RWPE1 (cell line): Measurements from ENCODE around the gene MAEA.

ENCODE experiments used
- CTCF ChIA-PET: fragments of 350-600 bp; sonication (Branson Sonifier 250); formaldehyde crosslinking; extraction: SDS; loops from one replicate; lab custom pipeline; 2021; lab: Yijun Ruan, JAX
- POLR2A ChIA-PET: fragments of 400-600 bp; formaldehyde crosslinking; extraction: SDS; loops from one replicate; lab custom pipeline; 2020; ENCODE audit warnings: antibody characterized with exemption; ENCODE audit not compliant: low non-redundant PET; lab: Yijun Ruan, JAX
- DNase-seq: peaks from one replicate; pipeline ENCODE4 v3.0.0; 2012; ENCODE audit warnings: low spot score
- H3K27ac ChIP-seq: fragments of 450-650 bp; 2 replicates; pipeline ENCODE4 v1.5.1; 2017
- TF ChIP-seq, protein P1 (sequence below): fragments of 450-650 bp; conservative IDR thresholded peaks from 2 replicates; pipeline ENCODE4 v1.5.1; 2017; ENCODE audit warnings: low read depth, mild to moderate bottlenecking

Gene MAEA

DNA sequence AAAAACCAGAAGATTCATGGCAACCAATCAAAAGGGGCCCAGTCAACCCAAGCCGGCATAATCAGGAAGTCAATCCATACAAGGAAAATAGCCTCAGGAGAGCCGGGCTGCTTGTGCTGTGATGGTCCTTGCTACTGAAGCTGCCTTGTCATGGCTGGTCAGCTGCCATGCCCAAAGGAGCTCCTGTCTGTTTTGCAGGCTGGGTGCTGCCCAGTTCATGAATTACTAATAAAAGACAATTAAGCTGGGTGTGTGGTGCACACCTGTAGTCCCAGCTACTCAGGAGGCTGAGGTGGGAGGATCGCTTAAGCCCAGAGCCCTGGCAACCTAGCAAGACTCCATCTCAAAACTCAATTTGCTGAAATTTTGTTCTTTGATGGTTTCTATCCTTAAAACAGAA lies 24.7 kb upstream of the MAEA start:
- TF ChIP-seq, protein P1, sequence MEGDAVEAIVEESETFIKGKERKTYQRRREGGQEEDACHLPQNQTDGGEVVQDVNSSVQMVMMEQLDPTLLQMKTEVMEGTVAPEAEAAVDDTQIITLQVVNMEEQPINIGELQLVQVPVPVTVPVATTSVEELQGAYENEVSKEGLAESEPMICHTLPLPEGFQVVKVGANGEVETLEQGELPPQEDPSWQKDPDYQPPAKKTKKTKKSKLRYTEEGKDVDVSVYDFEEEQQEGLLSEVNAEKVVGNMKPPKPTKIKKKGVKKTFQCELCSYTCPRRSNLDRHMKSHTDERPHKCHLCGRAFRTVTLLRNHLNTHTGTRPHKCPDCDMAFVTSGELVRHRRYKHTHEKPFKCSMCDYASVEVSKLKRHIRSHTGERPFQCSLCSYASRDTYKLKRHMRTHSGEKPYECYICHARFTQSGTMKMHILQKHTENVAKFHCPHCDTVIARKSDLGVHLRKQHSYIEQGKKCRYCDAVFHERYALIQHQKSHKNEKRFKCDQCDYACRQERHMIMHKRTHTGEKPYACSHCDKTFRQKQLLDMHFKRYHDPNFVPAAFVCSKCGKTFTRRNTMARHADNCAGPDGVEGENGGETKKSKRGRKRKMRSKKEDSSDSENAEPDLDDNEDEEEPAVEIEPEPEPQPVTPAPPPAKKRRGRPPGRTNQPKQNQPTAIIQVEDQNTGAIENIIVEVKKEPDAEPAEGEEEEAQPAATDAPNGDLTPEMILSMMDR: no peak
- no peak for DNase-seq
- ChIA-PET POLR2A (no interaction called here), CTCF (no interaction called here)
- H3K27ac ChIP-seq: no peak overlapping the region

DNA sequence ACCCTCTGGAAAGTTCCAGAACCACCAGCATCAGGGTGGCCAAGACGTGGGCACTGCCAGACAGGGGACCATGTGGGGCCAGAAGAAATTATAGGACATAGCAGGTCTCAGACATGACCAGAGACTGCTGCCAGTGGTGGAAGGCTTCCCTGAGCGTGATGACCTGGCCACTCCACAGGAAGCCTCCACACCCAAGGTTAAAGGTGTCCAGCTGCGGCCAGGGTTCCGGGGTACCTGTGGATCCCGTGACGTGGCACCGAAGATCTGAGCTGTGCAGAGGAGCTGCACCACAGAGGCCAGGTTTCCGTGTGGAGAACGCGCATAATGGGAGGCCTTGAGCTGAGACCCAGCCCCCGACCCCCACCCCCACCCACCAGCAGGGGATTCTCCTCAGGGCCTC lies 24.3 kb upstream of the MAEA start:
- TF ChIP-seq, protein P1: no peak
- ChIA-PET POLR2A (no interaction called here), CTCF (no interaction called here)
- H3K27ac ChIP-seq: no peak overlapping the region
- DNase-seq: no peak

DNA sequence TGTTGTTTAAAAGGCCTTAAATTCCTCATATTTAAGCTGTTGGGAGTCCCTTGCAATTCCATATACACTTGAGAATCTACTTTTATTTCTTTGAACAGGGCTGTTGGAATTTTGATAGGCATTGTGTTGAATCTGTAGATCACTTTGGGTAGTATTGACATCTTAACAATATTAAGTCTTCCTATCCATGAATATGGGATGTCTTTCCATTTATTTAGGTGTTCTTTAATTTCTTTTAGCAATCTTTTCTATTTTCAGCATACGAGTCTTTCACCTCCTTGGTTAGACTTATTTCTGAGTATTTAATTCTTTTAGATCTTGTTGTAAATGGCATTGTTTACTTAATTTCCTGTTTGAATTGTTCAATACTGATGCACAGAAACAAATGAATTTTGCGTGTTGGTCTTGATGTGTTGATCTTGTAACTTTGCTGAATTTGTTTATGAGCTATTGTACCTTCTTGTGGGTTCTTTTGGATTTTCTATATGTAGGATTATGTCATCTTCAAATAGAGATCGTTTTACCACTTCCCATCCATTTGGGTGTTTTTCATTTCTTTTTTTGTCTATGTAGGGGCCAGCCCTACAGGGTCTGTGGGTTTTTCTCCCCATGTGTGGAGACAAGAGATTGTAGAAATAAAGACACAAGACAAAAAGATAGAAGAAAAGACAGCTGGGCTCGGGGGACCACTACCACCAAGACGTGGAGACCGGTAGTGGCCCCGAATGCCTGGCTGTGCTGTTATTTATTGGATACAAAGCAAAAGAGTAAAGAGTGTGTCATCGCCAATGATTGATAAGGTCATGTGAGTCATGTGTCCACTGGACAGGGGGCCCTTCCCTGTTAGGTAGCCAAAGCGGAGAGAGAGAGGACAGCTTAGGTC lies 22.6 kb upstream of the MAEA start:
- POLR2A ChIA-PET: no interaction called here
- H3K27ac ChIP-seq: no peak overlapping the region
- CTCF ChIA-PET: interaction anchor here (0.6 to 0.7 kb wide), 2 partner anchors 148 to 501 kb away, joined by 4 read pairs; no protein-coding TSS in a partner anchor

DNA sequence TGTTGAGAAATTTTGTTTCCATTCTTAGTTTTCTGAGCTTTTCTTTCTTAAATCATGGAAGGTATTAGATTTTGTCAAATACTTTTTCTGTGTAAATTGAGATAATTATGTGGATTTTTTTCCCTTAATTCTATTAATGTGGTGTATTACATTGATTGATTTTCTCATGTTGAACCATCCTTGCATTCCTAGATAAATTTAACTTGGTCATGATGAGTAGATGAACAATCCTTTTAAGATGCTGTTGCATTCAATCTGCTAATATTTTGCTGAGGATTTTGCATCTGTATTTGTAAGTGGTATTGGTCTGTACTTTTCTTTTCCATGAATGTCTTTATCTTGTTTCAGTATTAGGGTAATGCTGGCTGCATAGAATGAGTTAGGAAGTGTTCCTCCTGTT lies 20.5 kb upstream of the MAEA start:
- DNase-seq: no peak
- ChIA-PET CTCF (no interaction called here), POLR2A (no interaction called here)
- H3K27ac ChIP-seq: no peak overlapping the region
- TF ChIP-seq, protein P1: no peak

More for the DNA sequence above, 22.6 kb upstream of the MAEA start:
- TF ChIP-seq, protein P1: no peak
- no peak for DNase-seq

DNA sequence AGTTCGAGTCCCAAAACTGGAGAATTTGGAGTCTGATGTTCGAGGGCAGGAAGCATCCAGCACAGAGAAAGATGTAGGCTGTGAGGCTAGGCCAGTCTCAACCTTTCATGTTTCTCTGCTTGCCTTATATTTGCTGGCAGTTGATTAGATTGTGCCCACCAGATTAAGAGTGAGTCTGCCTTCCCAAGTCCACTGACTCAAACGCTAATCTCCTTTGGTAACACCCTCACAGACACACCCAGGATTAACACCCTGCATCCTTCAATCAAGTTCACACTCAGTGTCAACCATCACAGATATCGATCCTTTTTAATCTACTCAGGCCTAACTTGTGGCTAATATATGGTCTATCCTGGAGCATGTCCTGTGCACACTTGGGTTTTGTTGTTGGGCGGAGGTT lies 18.0 kb upstream of the MAEA start:
- POLR2A ChIA-PET: no interaction called here
- TF ChIP-seq, protein P1: no peak
- CTCF ChIA-PET: no interaction called here

DNA sequence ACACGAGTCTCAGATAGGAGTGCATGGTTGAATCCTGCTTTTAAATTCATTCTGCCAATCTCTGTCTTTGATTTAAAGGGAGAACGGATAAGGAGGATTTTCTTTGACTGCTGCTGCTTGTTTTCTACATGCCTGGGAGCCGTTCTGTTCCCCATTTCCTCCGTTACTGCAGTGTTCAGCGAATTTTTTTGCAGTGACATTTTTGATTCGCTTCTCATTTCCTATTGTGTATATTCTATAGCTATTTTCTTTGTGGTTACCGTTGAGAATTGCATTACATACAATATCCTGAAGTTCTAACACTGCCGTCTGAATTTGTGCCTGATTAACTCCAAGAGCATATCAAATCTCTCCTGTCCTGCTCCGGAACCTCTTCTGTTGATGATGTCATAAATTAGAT lies 14.8 kb upstream of the MAEA start:
- no peak overlapping the region for H3K27ac ChIP-seq
- POLR2A ChIA-PET: no interaction called here
- CTCF ChIA-PET: interaction anchor here (0.7 kb wide), 1 partner anchor 470 kb away, joined by 4 read pairs; no protein-coding TSS in a partner anchor
- no peak for DNase-seq
- TF ChIP-seq, protein P1: no peak

More for the DNA sequence above, 18.0 kb upstream of the MAEA start:
- DNase-seq: no peak
- H3K27ac ChIP-seq: no peak overlapping the region
